NCI-H1092 treated with DMSO at 0.1 percent for 48 hours (cell line): ENCODE results near the gene TP53I3.
"Not testable (repeated sequence)": the region's sequence is repeated elsewhere in the genome, so short reads cannot be mapped to it uniquely, and the experiment has no call there.

Experiments
- DNase-seq: peaks from one replicate; lab custom pipeline; 2025; lab: John Stamatoyannopoulos, UW

TP53I3 gene

DNA sequence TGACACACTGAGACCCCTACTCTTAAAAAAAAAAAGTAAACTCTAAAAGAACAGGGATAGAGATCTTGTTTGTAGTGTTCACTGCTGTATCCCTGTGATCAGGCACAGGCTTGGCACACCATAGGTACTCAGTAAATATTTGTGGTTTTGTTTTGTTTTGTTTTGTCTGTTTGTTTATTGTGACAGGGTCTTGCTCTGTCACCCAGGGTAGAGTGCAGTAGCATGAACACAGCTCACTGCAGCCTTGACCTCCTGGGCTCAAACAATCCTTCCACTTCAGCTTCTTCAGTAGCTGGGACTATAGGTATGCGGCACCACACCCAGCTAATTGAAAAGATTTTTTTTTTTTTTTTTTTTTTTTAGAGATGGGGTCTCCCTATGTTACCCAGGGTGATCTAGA is 31.7 kb downstream of the TP53I3 start:
- no peak for DNase-seq

DNA sequence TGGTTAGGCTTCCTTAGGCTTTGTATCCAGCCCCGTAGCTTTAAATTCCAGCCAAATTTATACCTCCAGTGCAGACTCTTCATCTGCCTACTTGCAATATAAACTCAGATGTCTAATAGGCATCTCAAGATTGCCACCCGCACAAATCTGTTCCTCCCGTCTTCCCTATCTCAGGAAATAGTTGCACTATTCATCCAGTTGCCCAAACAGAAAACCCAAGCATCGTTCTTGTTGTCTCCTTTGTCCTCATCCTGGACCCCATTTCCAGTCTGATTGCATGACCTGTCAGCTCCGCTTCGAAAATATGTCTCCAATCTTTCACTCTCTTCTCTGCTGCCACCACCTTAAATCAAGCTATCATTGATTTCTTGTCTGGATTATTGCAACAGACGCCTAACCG is 32.8 kb downstream of the TP53I3 start:
- DNase-seq = no peak

DNA sequence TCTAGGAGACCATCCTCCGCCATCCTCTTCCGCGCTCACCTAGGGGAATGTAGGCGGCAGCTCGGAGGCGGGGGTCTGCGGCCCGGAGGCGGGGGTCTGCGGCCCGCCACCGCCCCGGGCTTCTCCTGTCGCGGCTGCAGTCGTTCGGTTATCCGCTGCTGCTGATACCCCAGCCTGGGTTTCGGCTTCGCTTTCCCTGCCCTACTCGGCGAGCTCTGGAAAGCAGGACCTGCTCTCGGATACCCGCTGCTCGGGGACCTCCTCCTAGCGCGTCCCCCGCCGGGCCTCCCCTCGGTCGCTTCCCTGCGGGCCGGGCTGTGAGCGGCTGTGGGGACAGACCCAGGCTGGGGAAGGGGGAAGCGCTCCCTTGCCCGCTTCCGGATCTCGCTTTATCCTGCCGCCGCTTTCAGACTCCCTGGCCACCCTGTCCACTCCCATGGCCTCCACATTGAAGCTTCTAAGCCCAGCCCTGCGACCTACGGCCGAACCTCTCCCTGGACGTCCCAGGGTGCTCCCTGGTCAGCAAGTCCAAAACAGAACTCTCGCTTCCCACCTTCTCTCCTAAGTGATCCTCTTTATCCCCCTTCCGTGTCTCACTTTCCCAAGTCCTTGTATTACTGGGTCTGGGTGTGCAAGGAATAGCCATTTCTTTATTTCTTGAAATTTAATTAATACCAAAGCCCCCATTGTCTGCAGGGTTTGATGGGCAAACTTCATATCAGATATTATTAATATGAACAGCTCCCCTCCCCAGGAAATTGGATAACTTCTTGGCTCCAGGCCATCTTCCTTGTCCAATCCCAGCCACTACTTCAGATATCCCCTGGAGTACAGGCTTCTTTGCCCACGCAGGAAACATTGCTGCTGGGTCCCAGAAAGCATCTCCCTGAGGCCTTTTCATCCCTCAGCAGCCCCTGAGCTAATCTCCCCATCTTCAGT is 34.3 kb downstream of the TP53I3 start:
- no peak for DNase-seq

DNA sequence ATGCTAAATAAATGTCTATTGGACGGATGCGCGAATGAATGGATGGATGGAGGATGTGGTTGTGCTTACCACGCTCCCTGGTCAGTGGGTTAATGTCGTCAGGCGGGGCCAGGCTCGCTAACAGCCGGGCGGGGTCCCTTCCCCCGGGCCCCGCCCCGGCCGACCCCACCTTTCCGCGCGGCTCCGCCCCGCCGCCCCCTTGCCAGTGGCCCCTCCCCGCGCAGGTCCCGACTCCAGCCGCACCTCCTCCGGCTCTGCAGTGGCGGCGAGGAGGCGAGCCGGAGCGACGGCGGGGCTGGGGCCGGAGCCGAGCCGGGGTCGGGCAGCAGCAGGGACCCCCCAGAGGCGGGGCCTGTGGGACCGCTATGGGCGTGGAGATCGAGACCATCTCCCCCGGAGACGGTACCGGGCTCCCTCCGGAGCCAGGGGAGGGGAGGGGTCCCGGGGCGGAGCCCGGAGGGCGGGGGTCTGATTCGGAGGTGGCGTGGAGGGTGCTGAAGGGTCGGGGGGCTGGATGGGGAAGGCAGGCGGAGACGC is 35.1 kb downstream of the TP53I3 start, which contains the start of gene FKBP1B:
FKBP1B (plus strand) TSS at position 257 of the 537 bp plus-strand sequence; CDS start at position 366, 109 bp downstream.
- peak; percentile 9 for DNase-seq

DNA sequence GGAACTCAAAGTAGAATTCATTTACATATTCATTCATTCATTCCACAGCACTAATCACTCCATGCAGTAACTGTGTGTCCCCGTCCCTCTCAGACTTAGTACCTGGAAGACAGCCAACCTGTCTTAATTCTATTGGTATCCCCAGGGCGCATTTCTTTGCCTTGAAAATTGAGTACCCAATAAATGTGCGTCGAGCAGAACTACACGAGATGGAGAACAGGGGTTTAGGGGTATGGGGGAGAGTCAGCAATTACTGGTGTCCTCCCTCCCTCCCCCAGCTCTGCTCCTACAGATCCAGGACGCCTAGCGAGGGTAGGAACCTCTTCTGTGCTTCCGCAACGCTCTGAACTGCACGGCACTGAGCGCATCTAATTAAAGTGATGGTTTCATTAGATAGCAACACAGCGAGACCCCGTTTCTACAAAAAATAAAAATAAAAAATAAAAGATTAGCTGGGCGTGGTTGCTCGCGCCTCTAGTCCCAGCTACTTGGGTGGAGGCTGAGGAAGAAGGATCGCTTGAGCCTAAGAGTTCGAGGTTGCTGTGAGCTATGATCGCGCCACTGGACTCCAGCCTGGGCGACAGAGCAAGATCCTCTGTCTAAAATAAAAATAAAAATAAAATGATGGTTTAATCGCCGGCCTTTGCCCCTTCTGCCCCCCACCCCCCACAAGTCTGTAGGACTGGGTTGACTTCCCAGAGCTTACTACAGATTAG is 35.7 kb downstream of the TP53I3 start:
- DNase-seq = peak; percentile 30

DNA sequence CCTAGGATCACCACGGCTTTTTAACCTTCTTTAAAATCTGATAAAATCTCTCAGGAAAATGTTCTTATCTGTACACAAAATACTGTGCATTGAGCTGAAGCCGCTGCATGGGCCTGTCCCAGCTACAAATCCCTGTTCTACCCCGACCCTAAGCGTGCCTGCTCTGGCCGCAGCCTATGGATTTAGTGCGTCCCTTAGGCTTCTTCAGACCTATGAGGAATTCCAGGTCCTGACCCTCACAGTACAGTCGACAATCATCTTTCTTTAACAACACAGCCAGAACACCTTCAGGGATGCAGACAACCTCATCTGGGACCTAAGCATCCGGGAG is 37.0 kb downstream of the TP53I3 start:
- no peak for DNase-seq

DNA sequence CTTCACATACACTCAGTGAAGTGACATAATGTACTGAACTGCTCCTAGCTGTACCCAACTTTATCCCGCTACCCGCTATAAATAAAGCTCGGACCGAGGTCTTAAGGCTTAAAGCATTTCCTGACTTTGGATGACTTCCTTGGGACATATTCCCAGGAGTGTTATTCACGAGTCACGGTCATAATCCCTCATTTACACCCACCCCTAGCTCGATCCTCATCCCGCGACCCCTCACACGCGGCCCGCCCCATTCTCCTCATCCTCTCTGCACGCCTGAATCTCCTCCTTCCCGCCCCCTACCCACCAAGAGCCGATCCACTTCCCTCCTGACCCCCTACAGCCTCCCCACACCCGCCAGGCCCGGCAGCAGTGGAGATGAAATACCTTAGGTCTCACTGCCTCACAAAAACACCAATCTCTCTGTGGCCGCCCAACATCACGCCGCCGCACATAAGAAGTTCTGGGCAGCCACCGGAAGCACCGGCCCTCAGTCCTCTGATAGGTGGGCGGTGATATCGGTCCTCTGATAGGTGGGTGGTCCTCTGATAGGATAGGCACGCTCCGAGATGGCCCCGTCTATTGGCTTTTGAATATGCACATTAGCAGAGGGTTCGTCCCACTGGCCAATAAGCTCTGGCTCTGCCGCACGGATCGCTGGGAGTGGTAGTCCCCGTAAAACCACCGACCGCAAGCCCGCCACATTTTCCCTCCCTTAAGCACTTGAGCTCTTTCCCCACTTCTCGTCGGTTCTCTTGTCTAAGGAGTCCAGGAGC is 37.5 kb downstream of the TP53I3 start, which contains the start of gene WDCP:
WDCP (minus strand) TSS at position 462 of the 773 bp plus-strand sequence. CDS start 7,897 bp downstream, outside the sequence.
- peak; percentile 94 for DNase-seq

DNA sequence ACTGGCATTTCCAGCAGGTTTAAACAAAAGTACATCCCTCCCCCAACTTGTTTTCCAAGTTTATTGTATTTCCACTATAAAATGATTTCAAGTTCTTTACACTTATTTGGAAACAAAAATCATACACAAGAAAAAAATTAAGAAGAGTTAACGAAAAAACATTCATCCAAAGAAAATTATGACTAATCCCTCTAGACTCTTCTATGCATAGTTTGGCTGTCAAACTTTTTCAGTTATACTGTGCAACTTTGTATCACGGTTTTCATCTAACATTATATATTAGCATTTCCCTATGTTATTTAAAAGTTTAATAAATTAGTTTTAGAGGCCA is 38.1 kb downstream of the TP53I3 start:
- no peak for DNase-seq

DNA sequence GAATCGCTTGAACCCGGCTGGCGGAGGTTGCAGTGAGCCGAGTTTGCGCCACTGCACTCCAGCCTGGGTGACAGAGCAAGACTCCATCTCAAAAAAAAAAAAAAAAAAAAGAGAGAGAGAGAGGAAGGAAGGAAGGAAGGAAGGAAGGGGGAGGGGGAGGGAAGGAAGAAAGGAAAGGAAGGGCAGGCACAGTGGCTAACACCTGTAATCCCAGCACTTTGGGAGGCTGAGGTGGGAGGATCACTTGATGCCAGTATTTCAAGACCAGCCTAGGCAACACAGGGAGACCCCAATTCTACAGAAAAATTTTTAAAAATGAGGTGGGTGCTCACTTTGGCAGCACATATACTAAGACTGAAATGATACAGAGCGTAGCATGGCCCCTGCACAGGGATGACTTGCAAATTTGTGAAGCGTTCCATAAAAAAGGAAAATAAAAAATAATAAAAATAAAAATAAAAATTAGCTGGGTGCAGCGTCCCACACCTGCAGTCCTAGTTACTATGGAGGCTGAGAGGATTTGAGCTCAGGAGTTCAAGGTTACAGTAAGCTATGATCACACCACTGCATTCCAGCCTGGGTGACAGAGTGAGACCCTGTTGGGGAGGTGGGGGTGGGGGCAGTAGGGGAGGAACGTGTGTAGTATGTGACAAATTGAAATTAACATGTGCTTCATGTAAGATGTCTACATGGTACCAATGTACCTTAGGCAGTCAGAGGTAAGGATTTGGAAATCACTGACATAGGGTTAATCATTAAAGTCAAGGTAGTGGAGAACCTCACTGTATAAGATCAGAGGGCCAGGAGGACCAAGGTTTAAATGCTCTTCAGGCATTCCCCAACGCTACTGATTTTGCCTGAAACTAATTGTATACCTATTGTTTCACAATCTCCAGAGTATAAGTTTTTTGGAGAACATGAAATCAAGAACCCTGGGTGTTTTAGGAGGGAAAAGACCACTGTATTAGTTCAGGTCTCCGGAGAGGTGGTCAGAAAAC is 38.8 kb downstream of the TP53I3 start:
- no peak for DNase-seq

DNA sequence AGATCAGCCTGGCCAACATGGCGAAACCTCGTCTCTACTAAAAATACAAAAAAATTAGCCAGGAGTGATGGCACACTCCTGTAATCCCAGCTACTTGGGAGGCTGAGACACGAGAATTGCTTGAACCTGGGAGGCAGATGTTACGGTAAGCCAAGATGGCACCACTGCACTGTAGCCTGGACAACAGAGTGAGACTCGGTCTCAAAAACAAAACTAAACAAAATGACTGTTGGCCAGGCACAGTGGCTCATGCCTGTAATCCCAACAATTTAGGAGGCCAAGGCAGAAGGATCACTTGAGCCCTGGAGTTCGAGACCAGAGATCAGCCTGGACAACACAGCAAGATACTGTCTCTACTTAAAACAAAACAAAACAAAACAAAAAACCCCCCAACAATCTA is 41.5 kb downstream of the TP53I3 start:
- not testable (repeated sequence) for DNase-seq

DNA sequence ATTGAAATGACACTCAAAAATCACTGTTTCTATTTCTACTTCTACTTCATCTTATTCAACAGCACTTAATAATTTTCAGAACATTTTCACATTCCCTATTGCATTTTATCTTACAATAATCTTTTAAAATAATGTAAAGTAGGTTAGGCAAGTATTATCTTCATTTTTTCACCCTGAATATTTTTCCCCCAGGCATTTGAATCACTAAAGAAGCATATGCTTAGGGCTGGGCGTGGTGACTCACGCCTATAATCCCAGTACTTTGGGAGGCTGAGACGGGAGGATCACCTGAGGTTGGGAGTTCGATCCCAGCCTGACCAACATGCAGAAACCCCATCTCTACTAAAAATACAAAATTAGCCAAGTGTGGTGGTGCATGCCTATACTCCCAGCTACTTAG is 44.1 kb downstream of the TP53I3 start:
- DNase-seq = no peak

DNA sequence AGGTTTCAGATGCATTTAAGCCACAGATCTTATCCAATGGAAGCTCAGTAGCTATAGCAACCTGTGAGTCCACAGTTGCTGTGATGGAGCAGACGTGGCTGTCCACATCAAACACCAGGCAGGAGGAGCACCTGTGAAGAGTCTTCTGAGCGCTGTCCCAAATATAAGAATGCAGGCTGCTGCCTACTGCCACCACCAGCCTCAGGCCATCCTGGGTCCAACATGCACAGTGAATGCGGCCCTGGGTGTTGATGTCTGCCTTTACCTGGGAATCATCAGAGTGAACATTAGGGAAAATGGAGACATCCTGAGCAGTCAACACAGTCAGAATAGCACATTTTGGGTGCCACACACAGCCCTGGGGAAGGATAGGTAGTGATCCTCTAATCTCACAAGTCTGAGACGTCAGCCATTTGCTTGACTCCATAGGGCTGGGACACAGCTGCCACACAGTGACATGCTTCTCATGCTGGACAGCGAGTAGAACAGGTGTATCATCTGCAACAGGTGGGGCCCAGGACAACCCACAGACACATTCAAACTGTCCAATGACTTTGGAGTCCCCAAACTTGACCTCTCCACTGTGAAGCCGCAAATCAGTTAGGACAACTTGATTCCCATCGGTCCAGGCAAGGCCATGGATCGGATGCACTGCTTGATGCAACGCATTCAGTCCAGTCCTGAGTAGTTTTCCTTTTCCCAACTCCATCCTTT is 45.7 kb downstream of the TP53I3 start:
- no peak for DNase-seq
